ENCODE measurements around the gene RNF213. TPM values are rescaled to one million over a fixed set of nuclear protein-coding genes. Genes with fewer than 3 reads are reported as not detected.

RNF213 gene
- total and polyA plus RNA-seq, 8 donors: 21.9 to 94.7 (median 37.8) TPM

GRCh38 chr17:80445007-80445725, 184.5 kb downstream of the RNF213 start:
- no peak overlapping the region for H3K27ac ChIP-seq
- H3K9me3 ChIP-seq: no peaks in the 10 kb centered on the region
- no peaks in the 10 kb centered on the region for H3K27me3 ChIP-seq
- H3K4me3 ChIP-seq: no peak overlapping the region
- intact Hi-C loops (cut with DNase I): no loop called here
- no peak for FAIRE-seq
- no peak for ATAC-seq
- 78 to 81% methylated on average over 23 to 26 of the region's 26 CpGs for WGBS, 2 donors
- peak in 2 of 6 donors; percentile 21 to 71 for DNase-seq
- H3K36me3 ChIP-seq: no peaks in the 10 kb centered on the region
- TF ChIP-seq CTCF (IDR thresholded peaks at IDR 0.05): no peak
- peaks cover 0 to 8% (median 6%) of the 10 kb centered on the region in 3 donors for H3K4me1 ChIP-seq

- Histone ChIP-seq H3K4me3 (no peak overlapping the region), H3K27me3 (no peaks in the 10 kb centered on the region), H3K4me1 (peaks cover 0 to 8% (median 6%) of the 10 kb centered on the region in 3 donors), H3K36me3 (no peaks in the 10 kb centered on the region), H3K9me3 (no peaks in the 10 kb centered on the region), H3K27ac (no peak overlapping the region)
- 69 to 84% methylated on average over 10 of the region's 10 CpGs for WGBS, 2 donors
- FAIRE-seq (no peak), ATAC-seq (no peak), DNase-seq (peak in 2 of 6 donors; percentile 26 to 65)
- intact Hi-C loops (cut with DNase I): no loop called here
- no peak for TF ChIP-seq CTCF (IDR thresholded peaks at IDR 0.05)
Observed at GRCh38 chr17:80445726-80446110, 185.1 kb downstream of the RNF213 start.

- Histone ChIP-seq H3K4me3 (no peak overlapping the region), H3K27ac (peak overlapping the region in 2 of 4 donors; percentile 11 to 19), H3K27me3 (no peaks in the 10 kb centered on the region), H3K9me3 (no peaks in the 10 kb centered on the region), H3K4me1 (peaks cover 0 to 8% (median 6%) of the 10 kb centered on the region in 3 donors), H3K36me3 (no peaks in the 10 kb centered on the region)
- no peak for FAIRE-seq
- intact Hi-C loops (cut with DNase I): no loop called here
- peak; percentile 45 to 90 (median 76) for ATAC-seq
- WGBS, 2 donors: 33 to 36% methylated on average over 12 of the region's 12 CpGs
- TF ChIP-seq CTCF (IDR thresholded peaks at IDR 0.05): no peak
- peak in 4 of 6 donors; percentile 40 to 80 (median 66) for DNase-seq
Observed at GRCh38 chr17:80446645-80447405, 186.2 kb downstream of the RNF213 start.

GRCh38 chr17:80447790-80448189, 187.1 kb downstream of the RNF213 start:
- H3K9me3 ChIP-seq: no peaks in the 10 kb centered on the region
- TF ChIP-seq CTCF (IDR thresholded peaks at IDR 0.05): no peak
- intact Hi-C loops (cut with DNase I): no loop called here
- H3K27me3 ChIP-seq: no peaks in the 10 kb centered on the region
- DNase-seq (no peak), FAIRE-seq (no peak), ATAC-seq (no peak)
- H3K4me3 ChIP-seq: no peak overlapping the region
- WGBS, 2 donors: 83 to 91% methylated on average over 4 of the region's 4 CpGs
- no peaks in the 10 kb centered on the region for H3K36me3 ChIP-seq
- H3K27ac ChIP-seq: no peak overlapping the region
- peaks cover 0 to 8% (median 6%) of the 10 kb centered on the region in 3 donors for H3K4me1 ChIP-seq

Small RNA genes within 50 kb of the gene (microRNA-seq; reads per million reads assigned to microRNA genes)
- 0 reads per million in 2 donors for gene MIR4730

Other genes with a start within 250 kb of the RNF213 start
- 10 to 100 TPM; 17.1 to 31.4 (median 22.6) TPM for gene TBC1D16, start 225.0 kb upstream of the RNF213 start, total RNA-seq
- 10 to 100 TPM in 1 of 2 donors, 1 to 10 TPM in 1; 4.9 to 14.9 TPM for gene TBC1D16, start 225.0 kb upstream of the RNF213 start, polyA plus RNA-seq
- 1 to 10 TPM; 1.9 to 6.2 (median 3.1) TPM for gene CCDC40, start 224.2 kb upstream of the RNF213 start, total RNA-seq
- gene CCDC40, start 224.2 kb upstream of the RNF213 start, polyA plus RNA-seq: 10 to 100 TPM in 1 of 2 donors, 1 to 10 TPM in 1; 3.5 to 12.3 TPM
- 10 to 100 TPM; 20.2 to 56.3 (median 32.8) TPM for gene GAA, start 159.3 kb upstream of the RNF213 start, total RNA-seq
- 10 to 100 TPM; 44.0 to 52.8 TPM for gene GAA, start 159.3 kb upstream of the RNF213 start, polyA plus RNA-seq
- 10 to 100 TPM; 16.2 to 32.3 (median 30.2) TPM for gene EIF4A3, start 113.7 kb upstream of the RNF213 start, total RNA-seq
- 10 to 100 TPM; 16.5 to 37.2 TPM for gene EIF4A3, start 113.7 kb upstream of the RNF213 start, polyA plus RNA-seq
- gene CARD14, start 90.8 kb upstream of the RNF213 start, total RNA-seq: under 1 TPM in 3 of 6 donors, not detected in 3; 0.06 to 0.32 (median 0.28) TPM
- gene CARD14, start 90.8 kb upstream of the RNF213 start, polyA plus RNA-seq: under 1 TPM; 0.23 to 0.33 TPM
- gene SGSH, start 40.5 kb upstream of the RNF213 start, total RNA-seq: 10 to 100 TPM; 21.4 to 40.3 (median 25.5) TPM
- 10 to 100 TPM; 52.9 to 65.2 TPM for gene SGSH, start 40.5 kb upstream of the RNF213 start, polyA plus RNA-seq
- 10 to 100 TPM in 1 of 6 donors, 1 to 10 TPM in 5; 5.1 to 11.9 (median 8.3) TPM for gene SLC26A11, start 40.4 kb upstream of the RNF213 start, total RNA-seq
- gene SLC26A11, start 40.4 kb upstream of the RNF213 start, polyA plus RNA-seq: 10 to 100 TPM; 19.3 to 23.6 TPM
- 10 to 100 TPM in 4 of 6 donors, 1 to 10 TPM in 2; 8.7 to 15.9 (median 11.6) TPM for gene ENDOV, start 154.3 kb downstream of the RNF213 start, total RNA-seq
- 10 to 100 TPM; 16.0 to 20.4 TPM for gene ENDOV, start 154.3 kb downstream of the RNF213 start, polyA plus RNA-seq
- 1 to 10 TPM in 1 of 6 donors, under 1 TPM in 4, not detected in 1; 0.04 to 1.1 (median 0.23) TPM for gene NPTX1, start 215.8 kb downstream of the RNF213 start, total RNA-seq
- gene NPTX1, start 215.8 kb downstream of the RNF213 start, polyA plus RNA-seq: under 1 TPM; 0.05 to 0.19 TPM